Ectodermal cell (in vitro differentiated cells): ENCODE measurements around the gene CD7.

Source experiments
- H3K27ac ChIP-seq: 2 replicates; pipeline ENCODE4 v1.7.0; 2013; ENCODE audit warnings: mild to moderate bottlenecking, low read depth, low read length; ENCODE audit not compliant: insufficient read depth, poor library complexity, severe bottlenecking
- H3K27me3 ChIP-seq: 2 replicates; pipeline ENCODE4 v1.7.0; 2013; ENCODE audit warnings: mild to moderate bottlenecking, low read length; ENCODE audit not compliant: insufficient read depth, control insufficient read depth, poor library complexity, severe bottlenecking
- H3K36me3 ChIP-seq: one replicate; pipeline ENCODE4 v1.7.0; 2013; ENCODE audit warnings: low read length; ENCODE audit not compliant: control insufficient read depth, insufficient read depth
- H3K4me1 ChIP-seq: one replicate; pipeline ENCODE4 v1.7.0; 2013; ENCODE audit warnings: low read length; ENCODE audit not compliant: control insufficient read depth, insufficient read depth
- H3K4me3 ChIP-seq: 2 replicates; pipeline ENCODE4 v1.7.0; 2013; ENCODE audit warnings: low read depth, low read length, control low read depth; ENCODE audit not compliant: insufficient read depth
- H3K9me3 ChIP-seq: 2 replicates; pipeline ENCODE4 v1.7.0; 2013; ENCODE audit warnings: mild to moderate bottlenecking, low read length, moderate library complexity; ENCODE audit not compliant: control insufficient read depth
- WGBS, 2 experiments: methylation state at CpG; one replicate each; pipeline ENCODE4 v1.1.7; 2013; ENCODE audit warnings: missing lambda C conversion rate in 2 of 2; 5-methylcytosine and 5-hydroxymethylcytosine counted together

The CD7 gene

GRCh38 chr17:82283208-82283749 lies 34.1 kb downstream of the CD7 start:
- WGBS, 2 experiments, result 89 to 91% methylated on average over 13 of the region's 13 CpGs
- no peaks in the 10 kb centered on the region for H3K4me1 ChIP-seq
- no peaks in the 10 kb centered on the region for H3K27me3 ChIP-seq
- no peaks in the 10 kb centered on the region for H3K9me3 ChIP-seq
- H3K27ac ChIP-seq, result no peak overlapping the region
- no peaks in the 10 kb centered on the region for H3K36me3 ChIP-seq
- H3K4me3 ChIP-seq, result no peak overlapping the region

- WGBS, 2 experiments, result 91 to 92% methylated on average over 25 of the region's 25 CpGs
- Histone ChIP-seq H3K27ac (no peak overlapping the region), H3K4me1 (no peaks in the 10 kb centered on the region), H3K27me3 (no peaks in the 10 kb centered on the region), H3K36me3 (no peaks in the 10 kb centered on the region), H3K9me3 (no peaks in the 10 kb centered on the region), H3K4me3 (no peak overlapping the region)
Measured at GRCh38 chr17:82282239-82283207, 34.9 kb downstream of the CD7 start.

- no peaks in the 10 kb centered on the region for H3K36me3 ChIP-seq
- H3K4me3 ChIP-seq, result no peak overlapping the region
- WGBS, 2 experiments, result 90 to 91% methylated on average over 22 of the region's 22 CpGs
- no peaks in the 10 kb centered on the region for H3K27me3 ChIP-seq
- H3K27ac ChIP-seq, result no peak overlapping the region
- H3K9me3 ChIP-seq, result no peaks in the 10 kb centered on the region
- no peaks in the 10 kb centered on the region for H3K4me1 ChIP-seq
Measured at GRCh38 chr17:82281502-82282238, 35.7 kb downstream of the CD7 start.

- Histone ChIP-seq H3K27ac (no peak overlapping the region), H3K36me3 (no peaks in the 10 kb centered on the region), H3K9me3 (no peaks in the 10 kb centered on the region), H3K4me3 (no peak overlapping the region), H3K27me3 (no peaks in the 10 kb centered on the region), H3K4me1 (no peaks in the 10 kb centered on the region)
- WGBS, 2 experiments, result 90 to 92% methylated on average over 7 of the region's 7 CpGs
Measured at GRCh38 chr17:82281076-82281475, 36.3 kb downstream of the CD7 start.

- no peaks in the 10 kb centered on the region for H3K9me3 ChIP-seq
- H3K27me3 ChIP-seq, result no peaks in the 10 kb centered on the region
- 89 to 95% methylated on average over 8 of the region's 8 CpGs for WGBS, 2 experiments
- H3K4me1 ChIP-seq, result no peaks in the 10 kb centered on the region
- H3K4me3 ChIP-seq, result no peak overlapping the region
- H3K27ac ChIP-seq, result no peak overlapping the region
- no peaks in the 10 kb centered on the region for H3K36me3 ChIP-seq
Measured at GRCh38 chr17:82280537-82280936, 36.9 kb downstream of the CD7 start.

GRCh38 chr17:82278786-82279391 lies 38.5 kb downstream of the CD7 start:
- no peaks in the 10 kb centered on the region for H3K4me1 ChIP-seq
- H3K9me3 ChIP-seq, result no peaks in the 10 kb centered on the region
- no peaks in the 10 kb centered on the region for H3K36me3 ChIP-seq
- H3K4me3 ChIP-seq, result no peak overlapping the region
- no peak overlapping the region for H3K27ac ChIP-seq
- WGBS, 2 experiments, result 73 to 74% methylated on average over 16 of the region's 16 CpGs
- H3K27me3 ChIP-seq, result peaks cover 7% of the 10 kb centered on the region

GRCh38 chr17:82278308-82278707 lies 39.1 kb downstream of the CD7 start:
- WGBS, 2 experiments, result 89 to 91% methylated on average over 9 of the region's 9 CpGs
- Histone ChIP-seq H3K36me3 (no peaks in the 10 kb centered on the region), H3K27ac (no peak overlapping the region), H3K4me1 (no peaks in the 10 kb centered on the region), H3K27me3 (peaks cover 8% of the 10 kb centered on the region), H3K4me3 (no peak overlapping the region), H3K9me3 (no peaks in the 10 kb centered on the region)

GRCh38 chr17:82277851-82278250 lies 39.6 kb downstream of the CD7 start:
- Histone ChIP-seq H3K27me3 (peaks cover 8% of the 10 kb centered on the region), H3K4me1 (no peaks in the 10 kb centered on the region), H3K36me3 (no peaks in the 10 kb centered on the region), H3K9me3 (no peaks in the 10 kb centered on the region), H3K27ac (no peak overlapping the region), H3K4me3 (no peak overlapping the region)
- 85 to 90% methylated on average over 12 of the region's 12 CpGs for WGBS, 2 experiments

GRCh38 chr17:82276938-82277337 lies 40.5 kb downstream of the CD7 start:
- H3K27ac ChIP-seq, result no peak overlapping the region
- no peak overlapping the region for H3K4me3 ChIP-seq
- H3K4me1 ChIP-seq, result peaks cover 5% of the 10 kb centered on the region
- H3K27me3 ChIP-seq, result peaks cover 8% of the 10 kb centered on the region
- no peaks in the 10 kb centered on the region for H3K9me3 ChIP-seq
- H3K36me3 ChIP-seq, result no peaks in the 10 kb centered on the region
- WGBS, 2 experiments, result 83 to 91% methylated on average over 5 of the region's 5 CpGs

- Histone ChIP-seq H3K27ac (no peak overlapping the region), H3K27me3 (peaks cover 8% of the 10 kb centered on the region), H3K4me3 (no peak overlapping the region), H3K9me3 (no peaks in the 10 kb centered on the region), H3K36me3 (peaks cover 7% of the 10 kb centered on the region), H3K4me1 (peaks cover 6% of the 10 kb centered on the region)
- WGBS, 2 experiments, result 91 to 93% methylated on average over 14 of the region's 14 CpGs
Measured at GRCh38 chr17:82275326-82275725, 42.1 kb downstream of the CD7 start.
